HG03175 (cell line): ENCODE measurements around the gene OXGR1.

Experiments
- ATAC-seq: cut with Tn5 transposase; IDR thresholded peaks from one replicate; pipeline ENCODE4 v1.9.1; 2021; ENCODE audit warnings: mild to moderate bottlenecking, moderate library complexity; ENCODE audit not compliant: unreplicated experiment

The OXGR1 gene

GRCh38 chr13:96963786-96964475 is 30.3 kb downstream of the OXGR1 start:
- no peak for ATAC-seq

GRCh38 chr13:96960379-96960778 is 33.9 kb downstream of the OXGR1 start:
- ATAC-seq, result no peak

- ATAC-seq, result no peak
Measured at GRCh38 chr13:96958286-96958891, 35.9 kb downstream of the OXGR1 start.

- ATAC-seq, result no peak
Measured at GRCh38 chr13:96952595-96952994, 41.7 kb downstream of the OXGR1 start.

GRCh38 chr13:96948127-96948526 is 46.1 kb downstream of the OXGR1 start:
- ATAC-seq, result no peak

- ATAC-seq, result no peak
Measured at GRCh38 chr13:96947343-96947910, 46.8 kb downstream of the OXGR1 start.

GRCh38 chr13:96946709-96947311 is 47.5 kb downstream of the OXGR1 start:
- no peak for ATAC-seq

GRCh38 chr13:96940961-96941360 is 53.3 kb downstream of the OXGR1 start:
- ATAC-seq, result no peak

- no peak for ATAC-seq
Measured at GRCh38 chr13:96935901-96936300, 58.4 kb downstream of the OXGR1 start.
